Eye (tissue), 1 donor: ENCODE results near the gene NFIX.

ENCODE experiments used
- DNase-seq: peaks from one replicate; pipeline ENCODE4 v3.0.0-alpha.2; 2015

NFIX gene

GRCh38 chr19:13078897-13079541 lies 83.7 kb downstream of the NFIX start:
- no peak for DNase-seq

DNA sequence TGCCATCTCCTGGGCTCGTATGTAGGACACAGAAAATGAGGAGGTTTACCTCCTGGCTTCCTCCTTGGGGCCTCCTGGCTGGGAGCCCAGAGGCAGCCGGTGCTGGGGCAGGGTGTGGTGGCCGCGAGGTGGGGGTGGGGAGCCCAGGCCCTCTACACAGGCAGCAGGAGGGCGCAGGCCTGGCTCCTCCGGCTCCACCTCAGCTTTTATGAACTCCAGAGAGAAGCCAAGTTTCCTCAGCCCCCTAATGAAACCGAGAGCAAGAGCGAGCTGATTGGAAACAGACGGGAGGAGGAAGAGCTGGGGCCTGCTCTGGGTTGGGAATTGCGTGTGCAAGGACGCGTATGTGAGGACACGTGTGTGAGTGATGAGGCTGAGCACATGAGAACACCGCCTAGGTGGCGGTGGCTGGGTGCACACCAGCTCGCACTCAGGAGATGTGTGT lies 84.3 kb downstream of the NFIX start:
- DNase-seq = peak; percentile 82

- DNase-seq = peak; percentile 82
Measured at GRCh38 chr19:13082192-13083007, 87.1 kb downstream of the NFIX start.

DNA sequence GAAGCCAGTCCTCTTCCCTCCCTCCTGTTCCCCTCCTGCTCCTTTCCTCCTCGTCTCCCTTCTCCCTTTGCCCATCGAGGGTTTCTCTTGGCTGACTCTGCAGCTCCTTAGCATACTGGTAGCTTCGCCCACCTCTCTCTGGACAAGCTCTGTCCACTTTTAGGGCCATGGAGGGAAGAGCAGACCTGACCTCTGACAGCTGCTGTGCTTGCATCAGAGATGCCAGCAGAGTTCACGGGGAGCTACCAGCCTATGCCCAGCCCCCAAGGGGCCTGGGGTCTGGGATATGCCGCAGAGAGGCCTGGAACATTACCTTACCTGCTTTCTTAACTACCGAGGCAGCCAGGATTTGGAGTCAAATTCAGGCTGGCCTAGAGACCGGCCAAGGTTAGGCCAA lies 87.7 kb downstream of the NFIX start:
- DNase-seq = no peak

GRCh38 chr19:13083627-13084026 lies 88.4 kb downstream of the NFIX start:
- no peak for DNase-seq

- DNase-seq = no peak
Measured at GRCh38 chr19:13085666-13086065, 90.4 kb downstream of the NFIX start.

GRCh38 chr19:13086341-13086740 lies 91.1 kb downstream of the NFIX start:
- no peak for DNase-seq

DNA sequence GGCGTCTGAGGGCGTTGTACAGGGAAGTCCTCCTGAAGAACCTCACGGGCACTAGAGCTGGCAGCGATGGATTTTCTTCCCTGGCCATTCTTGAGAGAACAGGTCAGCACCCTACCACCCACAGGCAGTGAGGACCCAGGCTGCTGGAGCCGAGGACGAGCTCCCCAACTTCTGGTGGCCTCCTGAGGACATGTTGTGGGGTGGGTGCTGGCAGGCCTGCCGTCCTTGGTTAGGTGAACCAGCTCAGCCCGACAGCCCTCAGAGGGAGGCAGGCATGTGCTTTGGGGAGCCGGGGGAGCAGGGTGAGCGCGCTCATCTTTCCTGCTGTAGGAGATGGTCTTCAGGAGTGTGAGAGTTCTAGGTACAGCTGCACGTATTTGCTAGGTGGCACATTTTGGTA lies 92.0 kb downstream of the NFIX start:
- DNase-seq = no peak

DNA sequence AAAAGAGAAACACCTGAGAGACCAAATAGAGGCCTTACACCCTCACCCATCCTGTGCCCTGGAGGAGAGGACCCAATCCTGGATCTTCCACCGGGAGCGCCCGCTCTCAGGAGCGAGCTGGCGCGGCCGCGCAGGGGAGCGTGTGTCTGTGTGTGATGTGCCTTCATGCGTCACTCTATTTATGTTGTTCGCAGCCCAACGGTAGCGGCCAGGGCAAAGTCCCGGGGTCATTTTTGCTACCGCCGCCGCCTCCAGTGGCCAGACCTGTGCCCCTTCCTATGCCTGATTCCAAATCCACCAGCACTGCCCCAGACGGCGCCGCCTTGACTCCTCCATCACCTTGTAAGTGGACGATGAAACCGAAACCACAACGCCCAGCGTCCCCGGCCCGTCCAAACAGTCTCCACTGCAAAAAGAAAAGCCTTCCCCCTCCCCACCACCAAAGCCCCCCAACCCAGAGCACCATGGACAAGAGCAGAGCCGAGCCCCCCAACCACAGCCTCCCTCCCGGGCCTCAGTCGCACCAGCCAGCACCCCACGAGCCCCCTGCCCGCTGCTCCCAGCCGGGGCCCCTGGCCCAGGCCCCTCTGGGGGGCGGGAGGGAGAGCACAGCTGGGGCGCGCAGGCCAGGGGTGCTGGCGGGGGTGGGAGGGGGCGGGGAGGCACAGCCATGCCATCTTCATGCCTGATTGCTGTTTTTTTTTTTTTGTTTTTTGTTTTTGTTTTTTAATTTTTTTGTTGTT lies 92.7 kb downstream of the NFIX start:
- no peak for DNase-seq

DNA sequence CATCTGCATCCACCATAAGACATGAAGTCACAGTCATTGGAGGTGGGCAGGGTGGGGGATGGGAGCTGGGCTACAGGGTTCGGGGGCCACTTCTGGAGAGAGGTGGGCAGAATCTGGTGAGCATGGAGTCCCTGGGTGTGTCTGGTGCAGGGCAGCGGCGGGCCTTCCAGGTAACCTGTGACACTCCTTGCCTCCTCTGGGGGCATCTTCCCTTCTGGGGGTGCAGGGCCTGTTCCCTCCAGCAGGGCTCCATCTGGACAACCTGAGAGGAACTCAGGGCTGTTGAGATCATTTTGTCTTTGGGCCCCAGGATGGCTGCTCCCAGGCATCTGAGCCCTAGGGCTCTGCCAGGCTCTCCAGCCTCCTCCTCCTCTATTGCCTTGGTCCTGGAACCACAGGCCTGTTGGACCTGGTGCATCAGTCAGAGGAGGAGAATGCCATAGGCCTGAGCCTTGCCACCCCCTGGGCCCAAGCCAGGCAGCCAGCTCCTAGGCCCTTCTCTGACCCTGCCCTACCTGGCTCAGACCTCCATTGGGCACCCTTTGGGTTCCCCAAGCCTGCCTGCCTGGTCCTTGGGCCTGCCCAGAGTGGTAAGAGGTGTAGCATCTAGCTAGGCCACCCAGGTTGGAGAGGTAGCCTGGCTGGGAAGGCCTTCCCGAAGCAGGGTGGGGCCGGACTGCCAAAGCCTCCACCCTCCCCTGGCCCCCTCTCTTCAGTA lies 94.0 kb downstream of the NFIX start:
- no peak for DNase-seq

- DNase-seq = no peak
Measured at GRCh38 chr19:13089857-13090507, 94.7 kb downstream of the NFIX start.

DNA sequence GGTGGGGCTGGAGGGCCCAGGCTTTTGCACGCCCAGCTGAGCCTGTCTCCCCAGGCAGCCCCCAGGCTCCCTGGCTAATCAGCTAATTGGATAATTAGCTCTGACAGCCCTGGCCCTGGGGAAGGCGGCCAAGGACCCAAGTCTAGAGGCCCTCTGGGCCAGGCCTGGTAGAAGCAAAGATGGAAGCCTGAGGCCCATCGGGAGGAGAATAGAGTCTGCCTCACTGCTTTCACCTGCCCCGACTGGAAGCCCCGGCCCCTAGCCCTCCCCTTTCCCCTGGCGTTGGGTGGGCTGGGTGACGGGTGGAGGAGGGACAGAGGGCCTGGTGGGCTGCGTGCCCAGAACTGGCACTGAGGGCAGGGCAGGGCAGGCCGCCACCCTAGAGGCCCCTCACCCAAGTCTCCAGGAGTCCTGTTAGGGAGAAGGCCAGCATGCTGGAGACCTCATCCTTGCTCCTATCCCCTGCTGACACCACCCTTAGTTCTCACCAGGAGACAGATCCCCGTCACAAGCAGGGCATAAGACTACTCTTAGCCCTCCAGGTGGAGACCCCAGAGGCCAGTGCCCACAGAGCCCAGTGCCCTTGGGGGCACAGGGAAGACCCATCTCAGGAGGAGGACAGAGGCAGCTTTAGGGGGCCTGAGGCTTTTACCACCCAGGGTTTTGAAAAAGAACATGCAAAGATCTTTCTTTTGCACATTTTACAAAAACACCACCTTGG lies 95.4 kb downstream of the NFIX start:
- DNase-seq = no peak

DNA sequence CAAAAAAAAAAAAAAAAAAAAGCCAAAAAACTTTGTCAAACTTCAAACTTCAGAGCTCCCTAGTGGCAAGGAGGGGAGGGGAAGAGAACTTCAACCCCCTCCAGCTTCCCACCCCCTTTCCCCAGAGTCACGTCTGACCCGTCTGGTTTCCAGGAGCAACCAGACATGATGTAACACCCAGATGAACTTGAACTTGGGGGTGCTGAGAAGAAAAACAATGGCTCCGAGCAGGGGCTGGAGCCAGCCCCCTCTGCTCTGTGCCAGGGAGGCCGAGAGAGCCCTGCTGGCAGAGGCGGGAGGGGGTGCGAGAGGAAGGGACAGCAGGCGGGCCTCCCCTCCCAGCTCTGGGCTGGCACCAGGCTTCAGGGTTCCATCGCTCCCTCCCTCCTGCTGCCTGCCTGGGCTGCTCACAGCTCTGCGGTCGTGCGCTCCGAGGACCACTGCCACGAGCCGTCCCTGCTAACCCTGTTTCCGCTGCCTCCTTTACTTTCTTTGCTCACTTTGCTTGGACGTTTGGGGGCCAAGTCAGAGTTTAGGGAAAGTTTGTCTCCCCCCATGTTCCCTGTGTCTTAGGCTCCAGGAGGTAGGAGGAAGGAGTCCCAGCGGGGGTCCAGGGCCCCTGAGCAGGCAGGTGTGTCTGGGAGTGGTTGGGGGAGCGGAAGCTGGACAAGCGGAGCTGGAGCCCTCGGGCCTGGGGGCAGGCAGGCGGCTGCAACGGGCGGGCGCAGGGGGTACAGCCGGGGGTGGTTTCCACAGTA lies 96.3 kb downstream of the NFIX start:
- DNase-seq = peak; percentile 87

GRCh38 chr19:13092158-13092543 lies 96.9 kb downstream of the NFIX start:
- DNase-seq = no peak

DNA sequence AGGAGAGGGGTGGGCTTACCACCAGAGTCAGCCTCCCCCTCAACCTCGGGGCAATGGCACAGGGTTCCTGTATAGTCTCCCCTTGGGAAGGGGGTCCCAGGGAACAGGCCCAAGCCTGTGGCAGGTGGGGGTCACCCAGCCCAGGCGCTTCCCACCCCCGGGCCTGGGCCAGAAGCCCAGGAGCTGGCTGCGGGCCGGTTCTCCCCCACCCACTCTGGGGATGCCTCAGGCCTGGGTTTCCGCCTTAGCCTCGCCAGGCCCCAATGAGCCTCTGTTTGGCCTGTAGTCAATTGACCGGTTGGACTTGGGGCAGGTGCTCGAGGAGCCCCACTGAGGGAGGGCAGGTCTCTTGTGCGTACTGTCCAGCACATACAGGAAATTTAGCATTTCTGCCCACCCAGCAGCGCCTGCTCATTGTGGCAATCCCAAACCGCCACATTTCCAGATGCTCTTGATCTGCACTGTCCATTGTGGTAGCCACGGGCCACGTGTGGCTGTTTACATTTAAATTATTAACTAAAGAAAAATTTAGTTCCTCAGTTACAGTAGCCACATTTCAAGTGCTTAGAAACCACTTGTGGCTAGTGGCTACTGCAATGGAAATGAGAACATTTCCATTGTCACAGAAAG lies 97.4 kb downstream of the NFIX start:
- no peak for DNase-seq

DNA sequence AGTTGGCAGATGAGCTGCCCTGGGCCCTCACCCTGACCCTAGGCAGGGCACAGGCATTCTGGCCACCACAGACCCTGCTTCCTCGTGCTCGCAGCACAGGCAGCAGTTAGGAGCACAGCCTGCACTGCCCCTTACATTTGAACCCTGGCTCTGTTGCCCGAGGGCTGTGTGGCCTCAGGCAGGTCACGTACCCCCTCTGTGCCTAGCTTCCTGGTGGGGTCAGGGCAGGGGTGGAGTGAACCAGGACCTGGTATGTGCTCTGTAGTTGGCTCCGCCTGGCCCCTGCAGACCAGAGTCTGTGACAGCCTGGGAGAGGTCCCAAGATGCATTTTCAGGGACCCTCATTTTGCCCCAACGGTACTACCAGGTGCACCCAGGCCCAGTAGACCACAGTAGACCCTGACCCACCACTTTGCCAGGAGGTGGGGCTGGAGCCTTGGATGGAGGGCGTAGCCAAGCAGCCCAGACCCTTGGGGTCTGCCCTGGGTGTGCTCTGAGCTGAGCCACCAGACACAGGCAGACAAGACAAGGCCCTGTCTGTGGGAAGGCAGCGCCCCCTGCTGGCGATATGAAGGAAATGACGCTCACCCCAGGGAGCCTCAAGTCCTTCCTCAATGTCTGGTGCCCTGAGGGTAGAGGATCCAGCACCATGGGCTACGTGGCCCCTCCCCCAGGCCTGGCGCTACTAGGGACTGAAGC lies 98.3 kb downstream of the NFIX start:
- DNase-seq = peak; percentile 95

DNA sequence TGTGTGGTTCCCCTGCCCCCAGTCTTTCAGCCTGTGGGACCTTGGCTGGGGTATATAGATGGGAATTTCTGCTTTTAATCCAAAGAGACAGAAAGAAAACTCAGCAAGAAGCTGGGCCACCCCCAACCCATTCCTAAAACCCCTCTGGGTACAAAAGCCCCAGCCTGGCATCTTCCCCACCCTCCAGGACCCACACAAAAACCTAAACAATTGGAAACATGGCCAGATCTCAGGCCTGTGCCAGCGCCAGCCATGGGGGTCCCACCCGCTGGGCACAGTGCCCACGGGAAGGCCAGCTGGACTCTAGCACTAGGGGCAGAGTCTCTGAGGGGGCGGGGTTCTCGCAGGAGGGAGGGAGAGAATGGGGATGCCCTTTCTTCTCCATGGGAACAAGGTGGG lies 98.8 kb downstream of the NFIX start:
- no peak for DNase-seq

DNA sequence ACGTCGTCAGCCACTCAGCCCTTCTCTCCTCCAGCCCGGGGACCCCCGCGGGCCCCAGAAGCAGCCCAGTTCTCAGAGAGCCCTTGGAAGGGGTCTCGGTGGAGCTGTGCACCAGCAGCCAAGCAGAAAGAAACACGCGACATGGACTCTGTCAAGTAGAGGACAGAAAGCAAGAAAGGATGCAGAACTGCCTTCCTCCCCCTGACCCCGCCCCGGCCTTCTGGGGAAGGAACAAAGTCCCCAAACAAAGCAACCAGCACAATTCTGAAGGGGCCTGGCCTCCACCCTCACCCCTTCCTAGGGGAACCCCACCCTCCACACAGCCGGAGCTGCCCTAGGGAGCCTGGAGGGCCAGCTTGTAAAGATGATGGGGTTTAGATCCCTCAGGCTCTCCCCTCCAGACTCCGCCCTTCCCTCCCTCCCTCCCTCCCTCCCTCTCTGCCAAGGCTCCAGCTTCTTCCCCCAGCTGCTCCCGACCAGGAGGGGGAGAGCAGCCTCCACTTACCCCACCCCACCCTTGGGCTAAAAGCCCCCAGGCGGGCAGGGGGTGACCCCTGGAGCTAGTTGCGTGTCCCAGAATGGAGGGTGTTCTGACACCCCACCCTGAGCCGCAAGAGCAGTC lies 99.6 kb downstream of the NFIX start:
- peak; percentile 62 for DNase-seq

DNA sequence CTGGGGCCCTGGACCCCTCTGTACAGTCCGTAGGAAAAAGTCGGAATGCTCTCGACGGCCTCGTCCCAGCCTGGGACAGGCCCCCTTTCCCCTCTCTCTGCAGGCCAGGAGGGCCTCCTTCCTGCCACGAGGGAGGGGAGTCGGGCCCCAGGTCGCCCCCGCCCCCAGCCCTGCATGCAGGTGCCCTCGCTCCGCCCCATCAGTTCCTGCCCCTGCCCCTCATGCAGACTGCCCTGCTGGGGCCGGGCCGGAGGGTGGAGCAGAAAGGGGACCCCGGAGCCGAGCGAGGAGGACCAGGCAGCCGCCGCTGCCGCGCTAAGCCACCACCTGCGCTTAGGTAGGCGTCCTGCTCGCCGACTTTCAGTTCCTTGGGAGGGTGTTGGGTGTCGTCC lies 100.1 kb downstream of the NFIX start:
- no peak for DNase-seq
